HCT116 (cell line): ENCODE data around the gene FTO. TPM values are rescaled to one million over a fixed set of nuclear protein-coding genes. Genes with fewer than 3 reads are reported as not detected.

ENCODE experiments used
- ATAC-seq: fragments of 200-7000 bp; cut with Tn5 transposase; 2 replicates; pipeline ENCODE4 v1.9.1; 2020; ENCODE audit warnings: mild to moderate bottlenecking, moderate library complexity
- BruUV-seq: library from RNA; stranded (reverse); fragments of 400-500 nt; replicated peaks from 2 replicates; lab custom pipeline; 2021; lab: Mats Ljungman, UMichigan
- CTCF ChIA-PET: fragments of 300-600 bp; sonication (Branson Sonifier 250); formaldehyde crosslinking; loops from one replicate; lab custom pipeline; 2021; ENCODE audit warnings: antibody characterized with exemption; lab: Charles Lee
- POLR2A ChIA-PET: fragments of 300-600, 350-600 bp; sonication (Branson Sonifier 250); formaldehyde crosslinking; loops from one replicate; lab custom pipeline; 2021; ENCODE audit warnings: antibody characterized with exemption; lab: Charles Lee
- RAD21 ChIA-PET, 2 experiments: fragments of 300-600 bp; sonication (Branson Sonifier 250); formaldehyde crosslinking; loops; one replicate each; lab custom pipeline; 2023; ENCODE audit warnings: low total read pairs in 2 of 2; ENCODE audit not compliant: uncharacterized antibody in 2 of 2, unreplicated experiment in 2 of 2, low non-redundant PET in 1 of 2; lab: Charles Lee
- DNase-seq: peaks from one replicate; pipeline ENCODE4 v3.0.0-alpha.2; 2010; ENCODE audit warnings: low read depth, low spot score
- H2AFZ ChIP-seq: fragments of 200-600 bp; shearing (Covaris generic), sonication (generic); 2 replicates; pipeline ENCODE4 v1.6.1; 2017; ENCODE audit warnings: low read depth, mixed run types, mixed read lengths, antibody characterized with exemption, low read length; ENCODE audit not compliant: poor library complexity, severe bottlenecking
- H3K27ac ChIP-seq: 2 replicates; pipeline ENCODE4 v1.5.1; 2012; ENCODE audit warnings: low read depth, low read length
- H3K27me3 ChIP-seq: fragments of 200-600 bp; sonication (generic); 2 replicates; pipeline ENCODE4 v1.6.1; 2016; ENCODE audit warnings: mixed run types, low read length, mixed read lengths; ENCODE audit not compliant: insufficient read depth
- H3K36me3 ChIP-seq, 2 experiments: fragments of 200-500 bp in 1 of 2; fragments of 200-600 bp in 1 of 2; sonication (Bioruptor generic) in 1 of 2; sonication (generic) in 1 of 2; 2 replicates each; pipeline versions ENCODE4 v1.5.1 to v1.6.1; 2014 to 2016; ENCODE audit warnings: low read length in 2 of 2, inconsistent platforms in 1 of 2, mixed read lengths in 1 of 2, mixed run types in 1 of 2; ENCODE audit not compliant: insufficient read depth in 2 of 2, control insufficient read depth in 1 of 2
- H3K4me1 ChIP-seq, 2 experiments: fragments of 200-600 bp in 1 of 2; sonication (generic) in 1 of 2; 2 replicates each; pipeline versions ENCODE4 v1.5.1 to v1.6.1; 2012 to 2017; ENCODE audit warnings: low read length in 2 of 2, inconsistent platforms in 1 of 2, mild to moderate bottlenecking in 1 of 2, mixed read lengths in 1 of 2, mixed run types in 1 of 2, moderate library complexity in 1 of 2; ENCODE audit not compliant: insufficient read depth in 2 of 2, control insufficient read depth in 1 of 2
- H3K4me2 ChIP-seq: fragments of 200-600 bp; sonication (generic); 2 replicates; pipeline ENCODE4 v1.6.1; 2017; ENCODE audit warnings: mixed run types, low read length, mixed read lengths
- H3K4me3 ChIP-seq, 2 experiments: fragments of 200-600 bp in 1 of 2; sonication (generic) in 1 of 2; replicated peaks in 1 of 2; 2 replicates each; pipeline ENCODE4 v1.5.1; 2011 to 2016; ENCODE audit warnings: low read length in 2 of 2, control low read depth in 1 of 2, low read depth in 1 of 2, mild to moderate bottlenecking in 1 of 2, mixed read lengths in 1 of 2, mixed run types in 1 of 2
- H3K79me2 ChIP-seq: fragments of 200-600 bp; sonication (generic); 2 replicates; pipeline ENCODE4 v1.6.1; 2017; ENCODE audit warnings: mild to moderate bottlenecking, mixed run types, low read length, moderate library complexity, mixed read lengths; ENCODE audit not compliant: insufficient read depth
- H3K9ac ChIP-seq: fragments of 200-600 bp; sonication (generic); 2 replicates; pipeline ENCODE4 v1.6.1; 2016; ENCODE audit warnings: low read length, mixed read lengths
- H3K9me2 ChIP-seq: fragments of 200-600 bp; sonication (generic), shearing (Covaris generic); 2 replicates; pipeline ENCODE4 v1.6.1; 2017; ENCODE audit warnings: mixed run types, mild to moderate bottlenecking, moderate library complexity; ENCODE audit not compliant: insufficient read depth
- H3K9me3 ChIP-seq, 2 experiments: fragments of 200-500 bp in 1 of 2; fragments of 200-600 bp in 1 of 2; sonication (Bioruptor generic) in 1 of 2; sonication (generic) in 1 of 2; 2 replicates each; pipeline ENCODE4 v1.6.1; 2014 to 2017; ENCODE audit warnings: low read length in 2 of 2, mixed read lengths in 2 of 2, inconsistent platforms in 1 of 2, low read depth in 1 of 2, mild to moderate bottlenecking in 1 of 2, mixed run types in 1 of 2, moderate library complexity in 1 of 2; ENCODE audit not compliant: control insufficient read depth in 1 of 2, insufficient read depth in 1 of 2
- H4K20me1 ChIP-seq: fragments of 200-600 bp; sonication (generic), shearing (Covaris generic); 2 replicates; pipeline ENCODE4 v1.6.1; 2017; ENCODE audit warnings: mixed run types, mild to moderate bottlenecking, moderate library complexity; ENCODE audit not compliant: insufficient read depth
- CEBPB ChIP-seq: IDR thresholded peaks from 2 replicates; pipeline ENCODE4 v1.6.1; 2012; ENCODE audit warnings: low read depth
- CTCF ChIP-seq, 3 experiments: fragments of 200-600 bp in 1 of 3; sonication (generic) in 1 of 3; IDR thresholded peaks in 2 of 3; conservative IDR thresholded peaks in 1 of 3; 2 replicates each; pipeline ENCODE4 v1.5.1; 2012 to 2017; ENCODE audit warnings: low read depth in 2 of 3, low read length in 2 of 3, antibody characterized with exemption in 1 of 3, borderline replicate concordance in 1 of 3, control low read depth in 1 of 3, mild to moderate bottlenecking in 1 of 3, mixed read lengths in 1 of 3, mixed run types in 1 of 3, moderate library complexity in 1 of 3; ENCODE audit not compliant: insufficient read depth in 1 of 3
- EZH2 ChIP-seq: fragments of 200-600 bp; sonication (generic); IDR thresholded peaks from 2 replicates; pipeline ENCODE4 v1.6.1; 2017; ENCODE audit warnings: antibody characterized with exemption, mixed run types
- MAX ChIP-seq: IDR thresholded peaks from 2 replicates; pipeline ENCODE4 v1.6.1; 2012
- POLR2A ChIP-seq: IDR thresholded peaks from 2 replicates; pipeline ENCODE4 v1.7.0; 2011; ENCODE audit warnings: borderline replicate concordance; ENCODE audit not compliant: insufficient read depth, insufficient read length; ENCODE audit errors: extremely low read depth
- POLR2AphosphoS5 ChIP-seq: IDR thresholded peaks from 2 replicates; pipeline ENCODE4 v1.6.1; 2011; ENCODE audit warnings: mild to moderate bottlenecking, low read depth, low read length, moderate library complexity
- RAD21 ChIP-seq: IDR thresholded peaks from 2 replicates; pipeline ENCODE4 v1.6.1; 2012; ENCODE audit warnings: low read depth, mild to moderate bottlenecking
- SIN3A ChIP-seq: IDR thresholded peaks from 2 replicates; pipeline ENCODE4 v1.6.1; 2012; ENCODE audit warnings: low read depth
- SP1 ChIP-seq: IDR thresholded peaks from 2 replicates; pipeline ENCODE4 v1.6.1; 2012; ENCODE audit warnings: low read depth
- SRF ChIP-seq: IDR thresholded peaks from 2 replicates; pipeline ENCODE4 v1.6.1; 2012; ENCODE audit warnings: low read depth
- TCF7L2 ChIP-seq: IDR thresholded peaks from 2 replicates; pipeline ENCODE4 v1.7.0; 2011; ENCODE audit warnings: borderline replicate concordance, inconsistent platforms; ENCODE audit not compliant: insufficient read depth, insufficient read length; ENCODE audit errors: extremely low read depth
- YY1 ChIP-seq: IDR thresholded peaks from 2 replicates; pipeline ENCODE4 v1.6.1; 2011; ENCODE audit warnings: low read length, low read depth, moderate library complexity, mild to moderate bottlenecking; ENCODE audit not compliant: insufficient replicate concordance; ENCODE audit errors: extremely low read depth
- ZFX ChIP-seq: fragments of 450-650 bp; IDR thresholded peaks from 2 replicates; pipeline ENCODE4 v1.6.1; 2017
- ZNF274 ChIP-seq: fragments of 200-500 bp; sonication (Bioruptor generic); IDR thresholded peaks from 2 replicates; pipeline ENCODE4 v1.6.1; 2014; ENCODE audit warnings: mild to moderate bottlenecking, low read depth, low read length, inconsistent platforms
- intact Hi-C: fragments of 100-400 bp; cut with micrococcal nuclease; formaldehyde crosslinking; loops from 2 replicates; pipeline ENCODE4 v1.10.0; 2022
- total RNA-seq: library from RNA; stranded (reverse); gene quantifications from one replicate; pipeline ENCODE4 v1.2.1, GENCODE V29; 2021; ENCODE audit not compliant: unreplicated experiment
- TF ChIP-seq, protein P1 (sequence below): IDR thresholded peaks from 2 replicates; pipeline ENCODE4 v1.6.1; 2011; ENCODE audit warnings: mild to moderate bottlenecking, low read length, moderate library complexity; ENCODE audit not compliant: insufficient replicate concordance; ENCODE audit errors: extremely low read depth

FTO gene
- total RNA-seq, 1 experiment from 2014 or later: 55.2 TPM

GRCh38 chr16:54093281-54093680 lies 389.3 kb downstream of the FTO start:
- H3K9ac ChIP-seq: no peak overlapping the region
- ChIA-PET POLR2A (no interaction called here), CTCF (no interaction called here), RAD21 (no interaction called here)
- H4K20me1 ChIP-seq: no peaks in the 10 kb centered on the region
- no peaks in the 10 kb centered on the region for H3K27me3 ChIP-seq
- no peak for DNase-seq
- ATAC-seq: no peak
- BruUV-seq: no TSS peak
- intact Hi-C loops: no loop called here
- TF ChIP-seq, protein P1, sequence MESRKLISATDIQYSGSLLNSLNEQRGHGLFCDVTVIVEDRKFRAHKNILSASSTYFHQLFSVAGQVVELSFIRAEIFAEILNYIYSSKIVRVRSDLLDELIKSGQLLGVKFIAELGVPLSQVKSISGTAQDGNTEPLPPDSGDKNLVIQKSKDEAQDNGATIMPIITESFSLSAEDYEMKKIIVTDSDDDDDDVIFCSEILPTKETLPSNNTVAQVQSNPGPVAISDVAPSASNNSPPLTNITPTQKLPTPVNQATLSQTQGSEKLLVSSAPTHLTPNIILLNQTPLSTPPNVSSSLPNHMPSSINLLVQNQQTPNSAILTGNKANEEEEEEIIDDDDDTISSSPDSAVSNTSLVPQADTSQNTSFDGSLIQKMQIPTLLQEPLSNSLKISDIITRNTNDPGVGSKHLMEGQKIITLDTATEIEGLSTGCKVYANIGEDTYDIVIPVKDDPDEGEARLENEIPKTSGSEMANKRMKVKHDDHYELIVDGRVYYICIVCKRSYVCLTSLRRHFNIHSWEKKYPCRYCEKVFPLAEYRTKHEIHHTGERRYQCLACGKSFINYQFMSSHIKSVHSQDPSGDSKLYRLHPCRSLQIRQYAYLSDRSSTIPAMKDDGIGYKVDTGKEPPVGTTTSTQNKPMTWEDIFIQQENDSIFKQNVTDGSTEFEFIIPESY: no peak
- TF ChIP-seq RAD21: no peak
- no peak for TF ChIP-seq ZNF274
- no peak for TF ChIP-seq TCF7L2
- TF ChIP-seq POLR2AphosphoS5: no peak
- TF ChIP-seq EZH2: no peak
- TF ChIP-seq SP1: no peak
- no peak for TF ChIP-seq CEBPB
- TF ChIP-seq MAX: no peak
- no peak for TF ChIP-seq YY1
- no peak for TF ChIP-seq CTCF (IDR thresholded peaks at IDR 0.05 in 2 of 3, conservative IDR thresholded peaks at IDR 0.05 in 1 of 3; ENCODE audit: borderline replicate concordance in 1 of 3, insufficient read depth in 1 of 3, low read depth in 2 of 3, low read length in 2 of 3)
- no peak for TF ChIP-seq POLR2A
- no peak for TF ChIP-seq SRF
- no peak for TF ChIP-seq ZFX
- no peak for TF ChIP-seq SIN3A
- H3K79me2 ChIP-seq: no peaks in the 10 kb centered on the region
- H3K27ac ChIP-seq: no peak overlapping the region
- no peak overlapping the region for H3K4me2 ChIP-seq
- H3K4me3 ChIP-seq: no peak overlapping the region
- H3K9me2 ChIP-seq: no peaks in the 10 kb centered on the region
- H3K9me3 ChIP-seq: no peaks in the 10 kb centered on the region
- H3K4me1 ChIP-seq: no peaks in the 10 kb centered on the region
- no peak overlapping the region for H2AFZ ChIP-seq
- H3K36me3 ChIP-seq: no peaks in the 10 kb centered on the region
